GM21381 (cell line): ENCODE results near the gene DUSP9.

Experiments used
- ATAC-seq: cut with Tn5 transposase; IDR thresholded peaks from one replicate; pipeline ENCODE4 v1.9.1; 2021; ENCODE audit warnings: mild to moderate bottlenecking, moderate library complexity; ENCODE audit not compliant: unreplicated experiment

DUSP9 gene

GRCh38 chrX:153647461-153648357 lies 706 bp downstream of the DUSP9 start:
- ATAC-seq = no peak

- no peak for ATAC-seq
These were observed 1.6 kb downstream of the DUSP9 start for GRCh38 chrX:153648358-153649177.

GRCh38 chrX:153649178-153649914 lies 2.3 kb downstream of the DUSP9 start:
- ATAC-seq = no peak

- ATAC-seq = no peak
These were observed 3.1 kb downstream of the DUSP9 start for GRCh38 chrX:153649915-153650782.

- no peak for ATAC-seq
These were observed 4.0 kb downstream of the DUSP9 start for GRCh38 chrX:153650959-153651358.

GRCh38 chrX:153651540-153652079 lies 4.6 kb downstream of the DUSP9 start:
- no peak for ATAC-seq

- ATAC-seq = no peak
These were observed 6.6 kb downstream of the DUSP9 start for GRCh38 chrX:153653556-153653955.

GRCh38 chrX:153657161-153657560 lies 10.2 kb downstream of the DUSP9 start:
- no peak for ATAC-seq

- ATAC-seq = no peak
These were observed 12.3 kb downstream of the DUSP9 start for GRCh38 chrX:153659268-153659667.

- ATAC-seq = no peak
These were observed 15.3 kb downstream of the DUSP9 start for GRCh38 chrX:153662266-153662665.

- ATAC-seq = no peak
These were observed 18.8 kb downstream of the DUSP9 start for GRCh38 chrX:153665726-153666306.

- no peak for ATAC-seq
These were observed 20.4 kb downstream of the DUSP9 start for GRCh38 chrX:153667281-153667955.

GRCh38 chrX:153667956-153668396 lies 21.0 kb downstream of the DUSP9 start:
- ATAC-seq = no peak

GRCh38 chrX:153668423-153669173 lies 21.6 kb downstream of the DUSP9 start:
- no peak for ATAC-seq

GRCh38 chrX:153669174-153669890 lies 22.3 kb downstream of the DUSP9 start:
- ATAC-seq = no peak

- no peak for ATAC-seq
These were observed 23.1 kb downstream of the DUSP9 start for GRCh38 chrX:153669901-153670731.
